Measurements from ENCODE around the gene KRTAP3-2.

DNA sequence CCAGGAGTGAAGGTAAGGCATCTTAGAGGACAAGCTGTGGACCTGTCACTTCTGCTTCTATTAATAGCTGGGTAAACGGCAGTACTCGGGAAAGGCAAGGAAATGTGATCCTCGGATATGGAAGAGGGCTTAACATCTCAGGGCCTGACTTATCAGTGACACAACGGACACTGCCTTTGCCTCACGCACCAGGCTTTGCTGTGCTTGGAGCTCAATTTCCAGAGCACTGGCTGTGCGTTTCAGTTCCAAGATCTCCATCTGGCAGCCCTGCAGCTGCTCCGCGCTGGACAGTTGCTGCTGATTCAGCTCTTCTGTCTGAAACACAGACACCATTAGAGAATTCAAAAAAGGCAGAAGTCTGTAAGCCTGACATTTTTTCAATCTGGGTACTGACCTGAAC is 19.1 kb downstream of the KRTAP3-2 start:
- TF ChIP-seq, protein P1, sequence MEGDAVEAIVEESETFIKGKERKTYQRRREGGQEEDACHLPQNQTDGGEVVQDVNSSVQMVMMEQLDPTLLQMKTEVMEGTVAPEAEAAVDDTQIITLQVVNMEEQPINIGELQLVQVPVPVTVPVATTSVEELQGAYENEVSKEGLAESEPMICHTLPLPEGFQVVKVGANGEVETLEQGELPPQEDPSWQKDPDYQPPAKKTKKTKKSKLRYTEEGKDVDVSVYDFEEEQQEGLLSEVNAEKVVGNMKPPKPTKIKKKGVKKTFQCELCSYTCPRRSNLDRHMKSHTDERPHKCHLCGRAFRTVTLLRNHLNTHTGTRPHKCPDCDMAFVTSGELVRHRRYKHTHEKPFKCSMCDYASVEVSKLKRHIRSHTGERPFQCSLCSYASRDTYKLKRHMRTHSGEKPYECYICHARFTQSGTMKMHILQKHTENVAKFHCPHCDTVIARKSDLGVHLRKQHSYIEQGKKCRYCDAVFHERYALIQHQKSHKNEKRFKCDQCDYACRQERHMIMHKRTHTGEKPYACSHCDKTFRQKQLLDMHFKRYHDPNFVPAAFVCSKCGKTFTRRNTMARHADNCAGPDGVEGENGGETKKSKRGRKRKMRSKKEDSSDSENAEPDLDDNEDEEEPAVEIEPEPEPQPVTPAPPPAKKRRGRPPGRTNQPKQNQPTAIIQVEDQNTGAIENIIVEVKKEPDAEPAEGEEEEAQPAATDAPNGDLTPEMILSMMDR (IDR thresholded peaks at IDR 0.05), result no peak
- no peak for TF ChIP-seq POLR2A (IDR thresholded peaks at IDR 0.05)
- TF ChIP-seq POLR2AphosphoS5 (IDR thresholded peaks at IDR 0.05), result no peak
- no peak for TF ChIP-seq EP300 (IDR thresholded peaks at IDR 0.05)
